NCI-H128 (cell line): ENCODE data around the gene DLG2.
"Not testable (repeated sequence)": the region's sequence is repeated elsewhere in the genome, so short reads cannot be mapped to it uniquely, and the experiment has no call there.

ENCODE experiments used
- DNase-seq: peaks from one replicate; lab custom pipeline; 2025; ENCODE audit not compliant: unreplicated experiment; lab: John Stamatoyannopoulos, UW

Gene DLG2

GRCh38 chr11:85238038-85238437 is 389.1 kb downstream of the DLG2 start:
- DNase-seq, result not testable (repeated sequence)

- no peak for DNase-seq
These were observed 390.9 kb downstream of the DLG2 start for GRCh38 chr11:85236211-85236610.

- no peak for DNase-seq
These were observed 394.6 kb downstream of the DLG2 start for GRCh38 chr11:85232559-85232958.

- DNase-seq, result no peak
These were observed 395.6 kb downstream of the DLG2 start for GRCh38 chr11:85231588-85231987.

GRCh38 chr11:85229723-85230122 is 397.4 kb downstream of the DLG2 start:
- DNase-seq, result not testable (repeated sequence)

GRCh38 chr11:85196968-85197367 is 430.2 kb downstream of the DLG2 start:
- DNase-seq, result no peak

GRCh38 chr11:85195934-85196333 is 431.2 kb downstream of the DLG2 start:
- DNase-seq, result no peak

- DNase-seq, result no peak
These were observed 439.2 kb downstream of the DLG2 start for GRCh38 chr11:85187992-85188391.

- DNase-seq, result no peak
These were observed 442.4 kb downstream of the DLG2 start for GRCh38 chr11:85184721-85185120.

GRCh38 chr11:85182441-85183387 is 444.4 kb downstream of the DLG2 start:
- DNase-seq, result no peak

GRCh38 chr11:85180528-85180927 is 446.6 kb downstream of the DLG2 start:
- no peak for DNase-seq

- no peak for DNase-seq
These were observed 455.4 kb downstream of the DLG2 start for GRCh38 chr11:85171648-85172257.

- DNase-seq, result no peak
These were observed 457.0 kb downstream of the DLG2 start for GRCh38 chr11:85170184-85170583.

- DNase-seq, result no peak
These were observed 459.7 kb downstream of the DLG2 start for GRCh38 chr11:85167471-85167870.

- no peak for DNase-seq
These were observed 460.1 kb downstream of the DLG2 start for GRCh38 chr11:85167038-85167437.

GRCh38 chr11:85165819-85166218 is 461.3 kb downstream of the DLG2 start:
- DNase-seq, result no peak

GRCh38 chr11:85164743-85165142 is 462.4 kb downstream of the DLG2 start:
- no peak for DNase-seq

- DNase-seq, result no peak
These were observed 472.9 kb downstream of the DLG2 start for GRCh38 chr11:85154294-85154693.

- DNase-seq, result no peak
These were observed 489.5 kb downstream of the DLG2 start for GRCh38 chr11:85137597-85137996.

GRCh38 chr11:85133636-85134035 is 493.5 kb downstream of the DLG2 start:
- DNase-seq, result no peak

GRCh38 chr11:85132851-85133585 is 494.1 kb downstream of the DLG2 start:
- no peak for DNase-seq

- no peak for DNase-seq
These were observed 499.8 kb downstream of the DLG2 start for GRCh38 chr11:85127349-85127748.
